CD14-positive monocyte (primary cell): ENCODE measurements around the gene LCNL1. TPM values are rescaled to one million over a fixed set of nuclear protein-coding genes. Genes with fewer than 3 reads are reported as not detected.

Source experiments
- DNase-seq, 3 donors: peaks; one replicate each; pipeline ENCODE4 v3.0.0-alpha.2; 2011 to 2022
- H2AFZ ChIP-seq: 2 replicates; pipeline ENCODE4 v1.6.0; 2012; ENCODE audit warnings: mild to moderate bottlenecking, low read depth, low read length, inconsistent platforms; ENCODE audit not compliant: insufficient read depth, poor library complexity, severe bottlenecking
- H3K27ac ChIP-seq, 2 donors: 1 replicate in 1 of 2; 2 replicates in 1 of 2; pipeline ENCODE4 v1.5.1; 2012 to 2013; ENCODE audit warnings: low read length in 2 of 2, control low read depth in 1 of 2, inconsistent platforms in 1 of 2, low read depth in 1 of 2, mild to moderate bottlenecking in 1 of 2
- H3K27me3 ChIP-seq, 2 donors: one replicate each; pipeline versions ENCODE4 v1.6.0 to v1.6.1; 2011 to 2013; ENCODE audit warnings: low read length in 2 of 2; ENCODE audit not compliant: control insufficient read depth in 2 of 2, insufficient read depth in 2 of 2
- H3K36me3 ChIP-seq, 2 donors: replicated peaks in 1 of 2; 1 replicate in 1 of 2; 2 replicates in 1 of 2; pipeline versions ENCODE4 v1.5.1 to v1.6.1; 2012 to 2013; ENCODE audit warnings: low read length in 2 of 2, control low read depth in 1 of 2, inconsistent platforms in 1 of 2, mild to moderate bottlenecking in 1 of 2; ENCODE audit not compliant: insufficient read depth in 2 of 2, control insufficient read depth in 1 of 2
- H3K4me1 ChIP-seq, 2 donors: 1 replicate in 1 of 2; 2 replicates in 1 of 2; pipeline versions ENCODE4 v1.5.1 to v1.6.1; 2012 to 2013; ENCODE audit warnings: low read length in 2 of 2, control low read depth in 1 of 2, inconsistent platforms in 1 of 2, mild to moderate bottlenecking in 1 of 2, moderate library complexity in 1 of 2; ENCODE audit not compliant: insufficient read depth in 2 of 2, control insufficient read depth in 1 of 2
- H3K4me2 ChIP-seq: replicated peaks from 2 replicates; pipeline ENCODE3; 2012; ENCODE audit warnings: low read length, moderate library complexity, mild to moderate bottlenecking; ENCODE audit not compliant: poor library complexity, severe bottlenecking; ENCODE audit errors: extremely low read depth
- H3K4me3 ChIP-seq, 3 experiments: fragments of 200-600 bp in 1 of 3; sonication (generic) in 1 of 3; replicated peaks in 1 of 3; 1 replicate in 2 of 3; 2 replicates in 1 of 3; pipeline ENCODE4 v1.5.1; 2011 to 2013; ENCODE audit warnings: low read length in 3 of 3, mild to moderate bottlenecking in 3 of 3, control low read depth in 2 of 3, low read depth in 2 of 3, inconsistent platforms in 1 of 3, moderate library complexity in 1 of 3
- H3K79me2 ChIP-seq: 2 replicates; pipeline ENCODE4 v1.6.0; 2012; ENCODE audit warnings: mild to moderate bottlenecking, control low read depth, inconsistent platforms, low read length, moderate library complexity; ENCODE audit not compliant: insufficient read depth
- H3K9ac ChIP-seq: 2 replicates; pipeline ENCODE4 v1.6.0; 2017; ENCODE audit warnings: low read length, mild to moderate bottlenecking; ENCODE audit not compliant: insufficient read depth, poor library complexity, severe bottlenecking
- H3K9me3 ChIP-seq, 2 donors: replicated peaks in 1 of 2; 1 replicate in 1 of 2; 2 replicates in 1 of 2; pipeline versions ENCODE4 v1.5.1 to v1.6.1; 2012 to 2013; ENCODE audit warnings: low read length in 2 of 2, control low read depth in 1 of 2; ENCODE audit not compliant: control insufficient read depth in 1 of 2, insufficient read depth in 1 of 2
- H4K20me1 ChIP-seq: 2 replicates; pipeline ENCODE4 v1.6.0; 2012; ENCODE audit warnings: mild to moderate bottlenecking, low read length, control low read depth, moderate library complexity; ENCODE audit not compliant: insufficient read depth
- H3K27ac Mint-ChIP-seq, 7 donors: one replicate each; pipeline ENCODE4 v1.8.0; 2020; ENCODE audit warnings: mild to moderate bottlenecking in 7 of 7, mixed read lengths in 7 of 7, moderate library complexity in 6 of 7, inconsistent platforms in 2 of 7
- H3K27me3 Mint-ChIP-seq, 3 donors: one replicate each; pipeline ENCODE4 v1.8.0; 2021 to 2022; ENCODE audit warnings: low read depth in 3 of 3, mild to moderate bottlenecking in 3 of 3, mixed read lengths in 3 of 3, moderate library complexity in 3 of 3, inconsistent platforms in 1 of 3
- H3K36me3 Mint-ChIP-seq, 2 donors: one replicate each; pipeline ENCODE4 v1.8.0; 2020; ENCODE audit warnings: mixed read lengths in 2 of 2, inconsistent platforms in 1 of 2, mild to moderate bottlenecking in 1 of 2
- H3K4me1 Mint-ChIP-seq: one replicate; pipeline ENCODE4 v1.8.0; 2020; ENCODE audit warnings: mild to moderate bottlenecking, mixed read lengths
- H3K4me3 Mint-ChIP-seq, 2 donors: one replicate each; pipeline ENCODE4 v1.8.0; 2020; ENCODE audit warnings: mild to moderate bottlenecking in 2 of 2, mixed read lengths in 2 of 2, moderate library complexity in 1 of 2
- H3K9me3 Mint-ChIP-seq, 7 donors: one replicate each; pipeline ENCODE4 v1.8.0; 2020 to 2022; ENCODE audit warnings: mixed read lengths in 7 of 7, mild to moderate bottlenecking in 6 of 7, moderate library complexity in 6 of 7, inconsistent platforms in 2 of 7
- CTCF ChIP-seq: fragments of 200-600 bp; IDR thresholded peaks from one replicate; pipeline ENCODE4 v1.8.0; 2022; ENCODE audit warnings: antibody characterized with exemption, mild to moderate bottlenecking
- WGBS: methylation state at CpG from one replicate; pipeline ENCODE4 v1.1.5; 2013; ENCODE audit warnings: missing lambda C conversion rate; ENCODE audit not compliant: insufficient coverage; 5-methylcytosine and 5-hydroxymethylcytosine counted together
- intact Hi-C, 2 donors: fragments of 100-400 bp; cut with micrococcal nuclease; formaldehyde crosslinking; loops; one replicate each; pipeline versions ENCODE4 v1.15.0 to v1.15.1; 2023
- polyA plus RNA-seq, 3 donors: library from polyadenylated mRNA; depleted of rRNA in 1 of 3; unstranded in 2 of 3; stranded (reverse) in 1 of 3; fragments of 300-500 nt in 2 of 3; fragments of >200 nt in 1 of 3; fragmentation: Illumina TruSeq in 2 of 3; gene quantifications; 1 replicate in 2 of 3; 2 replicates in 1 of 3; pipeline ENCODE4 v1.2.3, GENCODE V29; 2012 to 2021

The LCNL1 gene
- polyA plus RNA-seq, 3 donors: 0.04 TPM; not detected in 2

- Histone ChIP-seq H3K4me1 (peaks cover 61 to 78% of the 10 kb centered on the region in 2 donors), H3K27ac (no peak overlapping the region)
Observed at GRCh38 chr9:136994180-136994887, 11.5 kb downstream of the LCNL1 start.

GRCh38 chr9:136994888-136995230 lies 12.1 kb downstream of the LCNL1 start:
- Mint-ChIP-seq H3K27ac (no peak overlapping the region), H3K4me1 (peaks cover 65% of the 10 kb centered on the region), H3K4me3 (no peak overlapping the region), H3K9me3 (peaks cover 0 to 17% (median 3%) of the 10 kb centered on the region in 7 donors), H3K27me3 (peaks cover 24 to 56% (median 45%) of the 10 kb centered on the region in 3 donors), H3K36me3 (peaks cover 10% of the 10 kb centered on the region in 2 donors)
- no peak for DNase-seq
- Histone ChIP-seq H3K4me1 (peaks cover 66 to 83% of the 10 kb centered on the region in 2 donors), H4K20me1 (peaks cover 30% of the 10 kb centered on the region), H3K36me3 (peaks cover 6 to 9% of the 10 kb centered on the region in 2 donors), H3K9ac (no peak overlapping the region), H3K9me3 (no peaks in the 10 kb centered on the region), H3K27me3 (peaks cover 0 to 41% of the 10 kb centered on the region in 2 donors), H3K4me3 (no peak overlapping the region), H3K4me2 (no peak overlapping the region), H3K79me2 (peaks cover 20% of the 10 kb centered on the region), H3K27ac (no peak overlapping the region), H2AFZ (no peak overlapping the region)
- TF ChIP-seq CTCF: no peak
- intact Hi-C loops: loop anchor here (5.0 kb wide), 1 partner anchor 37 kb away; the partner anchor contains the start of gene FUT7 (in 2 of the 2)
- WGBS: 36% methylated on average over 40 of the region's 40 CpGs

More at GRCh38 chr9:136994180-136994887, 11.5 kb downstream of the LCNL1 start:
- 80% methylated on average over 51 of the region's 54 CpGs for WGBS
- Mint-ChIP-seq H3K36me3 (peaks cover 10% of the 10 kb centered on the region in 2 donors), H3K4me1 (peaks cover 60% of the 10 kb centered on the region), H3K9me3 (peaks cover 0 to 17% (median 3%) of the 10 kb centered on the region in 7 donors), H3K4me3 (peak overlapping the region in 1 of 2 donors; percentile 89), H3K27ac (no peak overlapping the region), H3K27me3 (peaks cover 26 to 56% (median 49%) of the 10 kb centered on the region in 3 donors)
- intact Hi-C loops: loop anchor here in 1 of 2 donors (5.0 kb wide), 1 partner anchor 38 kb away; the partner anchor contains the start of gene FUT7
- DNase-seq: no peak
- Histone ChIP-seq H3K36me3 (peaks cover 6 to 9% of the 10 kb centered on the region in 2 donors), H3K9ac (no peak overlapping the region), H3K9me3 (no peaks in the 10 kb centered on the region), H2AFZ (no peak overlapping the region), H3K4me2 (no peak overlapping the region), H4K20me1 (peaks cover 30% of the 10 kb centered on the region), H3K4me3 (no peak overlapping the region), H3K79me2 (peaks cover 20% of the 10 kb centered on the region), H3K27me3 (peaks cover 0 to 41% of the 10 kb centered on the region in 2 donors)
- TF ChIP-seq CTCF: no peak
